IMR-90 (cell line): ENCODE measurements around the gene UBN2. TPM values are rescaled to one million over a fixed set of nuclear protein-coding genes. Genes with fewer than 3 reads are reported as not detected.
A peak's percentile ranks its signal among the peaks of the same experiment; 100 is the strongest.

ENCODE experiments used
- ATAC-seq: fragments of 200-7000 bp; cut with Tn5 transposase; 2 replicates; pipeline ENCODE4 v1.9.1; 2020; ENCODE audit warnings: low read depth, mild to moderate bottlenecking, moderate library complexity
- BruUV-seq: library from RNA; stranded (reverse); fragments of 400-500 nt; replicated peaks from 2 replicates; lab custom pipeline; 2021; lab: Mats Ljungman, UMichigan
- CTCF ChIA-PET: fragments of 300-600 bp; formaldehyde crosslinking; extraction: SDS; loops from one replicate; lab custom pipeline; 2021; ENCODE audit warnings: antibody characterized with exemption; lab: Yijun Ruan, JAX
- POLR2A ChIA-PET: fragments of 300-600 bp; sonication (Branson Sonifier 250); formaldehyde crosslinking; loops from one replicate; lab custom pipeline; 2022; ENCODE audit warnings: antibody characterized with exemption; ENCODE audit not compliant: unreplicated experiment; lab: Charles Lee
- DNase-seq: peaks from one replicate; pipeline ENCODE4 v3.0.0; 2013
- H2AFZ ChIP-seq: replicated peaks from 2 replicates; pipeline ENCODE3; 2013; ENCODE audit warnings: low read length, mild to moderate bottlenecking; ENCODE audit not compliant: poor library complexity
- H2AK5ac ChIP-seq: 2 replicates; pipeline ENCODE4 v1.6.1; 2013; ENCODE audit warnings: low read depth, low read length, inconsistent platforms
- H2AK9ac ChIP-seq: replicated peaks from 2 replicates; pipeline ENCODE3; 2013; ENCODE audit warnings: mild to moderate bottlenecking, low read depth, low read length, moderate library complexity; ENCODE audit not compliant: poor library complexity
- H2BK120ac ChIP-seq: 2 replicates; pipeline ENCODE4 v1.6.1; 2013; ENCODE audit warnings: low read depth, low read length, inconsistent platforms
- H2BK15ac ChIP-seq: 3 replicates; pipeline ENCODE4 v1.6.1; 2013; ENCODE audit warnings: low read depth, low read length, inconsistent platforms
- H2BK20ac ChIP-seq: 2 replicates; pipeline ENCODE4 v1.6.1; 2013; ENCODE audit warnings: low read depth, mild to moderate bottlenecking, inconsistent platforms, low read length, moderate library complexity
- H2BK5ac ChIP-seq: 2 replicates; pipeline ENCODE4 v1.6.1; 2013; ENCODE audit warnings: mild to moderate bottlenecking, low read depth, low read length, inconsistent platforms; ENCODE audit not compliant: poor library complexity, severe bottlenecking
- H3K14ac ChIP-seq: replicated peaks from 2 replicates; pipeline ENCODE4 v1.6.1; 2013; ENCODE audit warnings: low read depth, low read length, inconsistent platforms
- H3K18ac ChIP-seq: 2 replicates; pipeline ENCODE4 v1.6.1; 2013; ENCODE audit warnings: low read depth, low read length, control low read depth
- H3K23ac ChIP-seq: 2 replicates; pipeline ENCODE4 v1.6.1; 2013; ENCODE audit warnings: low read depth, low read length, inconsistent platforms
- H3K27ac ChIP-seq: 2 replicates; pipeline ENCODE4 v1.5.1; 2013; ENCODE audit warnings: mild to moderate bottlenecking, control low read depth, low read length; ENCODE audit not compliant: insufficient read depth
- H3K27me3 ChIP-seq: 2 replicates; pipeline ENCODE4 v1.6.1; 2013; ENCODE audit warnings: low read length; ENCODE audit not compliant: control insufficient read depth, insufficient read depth
- H3K36me3 ChIP-seq: 2 replicates; pipeline ENCODE4 v1.6.1; 2013; ENCODE audit warnings: low read length, mixed read lengths; ENCODE audit not compliant: control insufficient read depth, insufficient read depth
- H3K4ac ChIP-seq: 2 replicates; pipeline ENCODE4 v1.6.1; 2013; ENCODE audit warnings: low read depth, low read length, inconsistent platforms
- H3K4me1 ChIP-seq: 2 replicates; pipeline ENCODE4 v1.6.1; 2013; ENCODE audit warnings: low read length, mixed read lengths; ENCODE audit not compliant: control insufficient read depth, insufficient read depth
- H3K4me2 ChIP-seq: 2 replicates; pipeline ENCODE4 v1.6.1; 2013; ENCODE audit warnings: low read depth, mild to moderate bottlenecking, control low read depth, low read length, moderate library complexity
- H3K4me3 ChIP-seq: 2 replicates; pipeline ENCODE4 v1.5.1; 2013; ENCODE audit warnings: low read depth, mild to moderate bottlenecking, control low read depth, low read length, moderate library complexity; ENCODE audit not compliant: insufficient read depth
- H3K56ac ChIP-seq: 2 replicates; pipeline ENCODE4 v1.6.1; 2013; ENCODE audit warnings: low read length, inconsistent platforms; ENCODE audit not compliant: insufficient read depth; ENCODE audit errors: extremely low read depth
- H3K79me1 ChIP-seq, 2 experiments: 2 replicates each; pipeline ENCODE4 v1.6.1; 2013; ENCODE audit warnings: low read length in 2 of 2, inconsistent platforms in 1 of 2, low read depth in 1 of 2
- H3K9ac ChIP-seq: 2 replicates; pipeline ENCODE4 v1.6.1; 2013; ENCODE audit warnings: low read depth, low read length, control low read depth
- H3K9me1 ChIP-seq: 2 replicates; pipeline ENCODE4 v1.6.1; 2013; ENCODE audit warnings: low read length, inconsistent platforms; ENCODE audit not compliant: insufficient read depth
- H3K9me3 ChIP-seq: 2 replicates; pipeline ENCODE4 v1.6.1; 2013; ENCODE audit warnings: low read length; ENCODE audit not compliant: control insufficient read depth, insufficient read depth
- H4K20me1 ChIP-seq: 2 replicates; pipeline ENCODE4 v1.6.1; 2013; ENCODE audit warnings: low read length, inconsistent platforms; ENCODE audit not compliant: insufficient read depth
- H4K5ac ChIP-seq: 2 replicates; pipeline ENCODE4 v1.6.1; 2013; ENCODE audit warnings: mild to moderate bottlenecking, low read depth, low read length, control low read depth
- H4K8ac ChIP-seq, 2 experiments: 2 replicates each; pipeline ENCODE4 v1.6.1; 2013; ENCODE audit warnings: low read depth in 2 of 2, low read length in 2 of 2, control low read depth in 1 of 2, inconsistent platforms in 1 of 2
- H4K91ac ChIP-seq: 2 replicates; pipeline ENCODE4 v1.6.1; 2013; ENCODE audit warnings: low read depth, low read length, inconsistent platforms; ENCODE audit not compliant: insufficient read depth
- CEBPB ChIP-seq: IDR thresholded peaks from 2 replicates; pipeline ENCODE4 v1.6.1; 2012; ENCODE audit warnings: low read depth, low read length, improper control_type of control experiment
- MAFK ChIP-seq: IDR thresholded peaks from 2 replicates; pipeline ENCODE4 v1.6.1; 2012; ENCODE audit warnings: low read depth, low read length, improper control_type of control experiment
- MAZ ChIP-seq: IDR thresholded peaks from 2 replicates; pipeline ENCODE4 v1.6.1; 2012; ENCODE audit warnings: low read depth, mild to moderate bottlenecking, low read length, improper control_type of control experiment, moderate library complexity, borderline replicate concordance
- NFE2L2 ChIP-seq: fragments of 150-350 bp; IDR thresholded peaks from 2 replicates; pipeline ENCODE4 v1.6.1; 2016; ENCODE audit warnings: low read depth, mild to moderate bottlenecking, low read length
- WGBS, 2 experiments: methylation state at CpG; one replicate each; pipeline versions ENCODE4 v1.1.5 to v1.1.7; 2013; ENCODE audit warnings: missing lambda C conversion rate in 2 of 2; ENCODE audit not compliant: insufficient read length in 1 of 2; ENCODE audit errors: extremely low coverage in 2 of 2; 5-methylcytosine and 5-hydroxymethylcytosine counted together
- dilution Hi-C: fragments of 300-500 bp; cut with HindIII; formaldehyde crosslinking; loops from one replicate; pipeline ENCODE4 v1.14.3; 2018; ENCODE audit warnings: low sequenced_read_pairs; ENCODE audit not compliant: unreplicated experiment
- in situ Hi-C: fragments of 300-500 bp; cut with MboI; formaldehyde crosslinking; loops from 3 replicates; pipeline ENCODE4 v1.14.3; 2019; ENCODE audit warnings: low sequenced_read_pairs, inconsistent platforms, mixed read lengths
- intact Hi-C: fragments of 100-400 bp; cut with micrococcal nuclease; formaldehyde crosslinking; loops from 2 replicates; pipeline ENCODE4 v1.10.0; 2022
- polyA plus RNA-seq, 3 experiments: library from polyadenylated mRNA; depleted of rRNA; stranded (reverse); fragments of >200 nt; gene quantifications; 2 replicates each; pipeline ENCODE4 v1.2.3, GENCODE V29; 2012; ENCODE audit warnings: low replicate concordance in 1 of 3
- total RNA-seq: library from RNA; depleted of rRNA; stranded (reverse); fragments of >200 nt; gene quantifications from 2 replicates; pipeline ENCODE4 v1.2.3, GENCODE V29; 2012
- TF ChIP-seq, protein P1 (sequence below): fragments of 150-350 bp; IDR thresholded peaks from 2 replicates; pipeline ENCODE4 v1.6.1; 2016; ENCODE audit warnings: low read depth, mild to moderate bottlenecking, low read length, moderate library complexity, borderline replicate concordance

The UBN2 gene
- total and polyA plus RNA-seq, 2 of the 4 experiments (the other 2 are of a cell fraction), result 1.6 to 2.3 TPM

DNA sequence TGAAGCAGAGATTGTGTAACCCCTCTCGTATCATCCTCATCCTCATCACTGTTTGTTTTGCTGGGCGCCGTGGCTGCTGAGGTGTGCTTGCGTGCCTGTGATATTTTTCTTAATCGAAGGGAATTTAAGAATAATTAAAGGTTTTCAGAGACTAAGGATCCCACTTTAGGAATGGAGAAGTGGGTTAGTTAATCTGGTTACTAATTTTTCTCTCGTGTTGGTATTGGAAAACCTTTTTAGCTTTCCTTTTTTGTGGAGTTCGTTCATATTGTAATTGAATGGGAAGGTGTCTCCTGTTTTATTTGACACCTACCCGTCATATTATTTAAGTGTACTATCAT is 1.3 kb downstream of the UBN2 start:
- peaks cover 6 to 16% of the 10 kb centered on the region in 2 experiments for H3K79me1 ChIP-seq
- peaks cover 7% of the 10 kb centered on the region; the same call in 1 of the 2 replicates for H4K20me1 ChIP-seq
- no TSS peak for BruUV-seq
- H4K8ac ChIP-seq, result no peak overlapping the region
- no peaks in the 10 kb centered on the region for H3K27me3 ChIP-seq
- H3K4me2 ChIP-seq, result peak overlapping the region; percentile 77
- TF ChIP-seq MAZ (no peak), MAFK (no peak), NFE2L2 (no peak), CEBPB (peak; percentile 91)
- TF ChIP-seq, protein P1, sequence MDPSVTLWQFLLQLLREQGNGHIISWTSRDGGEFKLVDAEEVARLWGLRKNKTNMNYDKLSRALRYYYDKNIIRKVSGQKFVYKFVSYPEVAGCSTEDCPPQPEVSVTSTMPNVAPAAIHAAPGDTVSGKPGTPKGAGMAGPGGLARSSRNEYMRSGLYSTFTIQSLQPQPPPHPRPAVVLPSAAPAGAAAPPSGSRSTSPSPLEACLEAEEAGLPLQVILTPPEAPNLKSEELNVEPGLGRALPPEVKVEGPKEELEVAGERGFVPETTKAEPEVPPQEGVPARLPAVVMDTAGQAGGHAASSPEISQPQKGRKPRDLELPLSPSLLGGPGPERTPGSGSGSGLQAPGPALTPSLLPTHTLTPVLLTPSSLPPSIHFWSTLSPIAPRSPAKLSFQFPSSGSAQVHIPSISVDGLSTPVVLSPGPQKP, result no peak
- H3K4ac ChIP-seq, result no peak overlapping the region
- H3K9me1 ChIP-seq, result no peaks in the 10 kb centered on the region
- H4K91ac ChIP-seq, result no peak overlapping the region
- no peak overlapping the region for H2BK15ac ChIP-seq
- peaks cover 2% of the 10 kb centered on the region; the same call in 1 of the 2 replicates for H3K36me3 ChIP-seq
- ATAC-seq, result no peak
- in situ Hi-C loops, result no loop called here
- no peaks in the 10 kb centered on the region for H3K9me3 ChIP-seq
- H3K23ac ChIP-seq, result peak overlapping the region; percentile 35; the same call in 1 of the 2 replicates
- no peak overlapping the region for H3K56ac ChIP-seq
- POLR2A ChIA-PET, result no interaction called here
- peak overlapping the region; percentile 97 for H2AFZ ChIP-seq
- peak overlapping the region; percentile 51; the same call in 1 of the 2 replicates for H3K27ac ChIP-seq
- H3K4me1 ChIP-seq, result no peaks in the 10 kb centered on the region
- dilution Hi-C loops, result no loop called here
- peak overlapping the region; percentile 51 for H3K9ac ChIP-seq
- intact Hi-C loops, result loop anchor here (5.0 kb wide), 1 partner anchor 100 kb away; a partner anchor contains a TSS
- no peak overlapping the region for H3K14ac ChIP-seq
- H4K5ac ChIP-seq, result no peak overlapping the region
- no CpG with 5 or more reads among the region's 8 CpGs for WGBS, 2 experiments
- no peak overlapping the region for H3K18ac ChIP-seq
- peak overlapping the region; percentile 87 for H3K4me3 ChIP-seq
- no peak overlapping the region for H2BK120ac ChIP-seq
- peak overlapping the region; percentile 20 for H2AK9ac ChIP-seq
- no peak overlapping the region for H2BK5ac ChIP-seq
- DNase-seq, result peak; percentile 24
- CTCF ChIA-PET, result interaction anchor here (0.6 kb wide), 1 partner anchor 1043 kb away, joined by 3 read pairs; no protein-coding TSS in a partner anchor
- H2AK5ac ChIP-seq, result no peak overlapping the region
- H2BK20ac ChIP-seq, result no peak overlapping the region
